ENCODE data around the gene POLR1D.

DNA sequence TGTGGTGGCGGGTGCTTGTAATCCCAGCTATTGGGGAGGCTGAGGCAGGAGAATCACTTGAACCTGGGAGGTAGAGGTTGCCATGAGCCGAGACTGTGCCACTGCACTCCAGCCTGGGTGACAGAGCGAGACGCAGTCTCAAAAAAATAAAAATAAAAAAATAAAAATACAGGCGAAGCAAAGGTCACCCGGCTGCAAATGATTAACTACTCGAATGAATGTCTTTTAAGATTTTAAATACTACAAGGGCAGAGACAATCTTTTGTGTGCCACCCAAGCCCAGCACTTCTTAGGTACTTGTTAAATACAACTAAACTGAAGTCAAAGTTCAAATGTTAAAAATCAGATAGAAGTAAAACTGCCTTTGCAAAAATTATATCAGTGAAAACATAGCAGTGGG, 8.1 kb upstream of the POLR1D start:
- TF ChIP-seq, protein P1, sequence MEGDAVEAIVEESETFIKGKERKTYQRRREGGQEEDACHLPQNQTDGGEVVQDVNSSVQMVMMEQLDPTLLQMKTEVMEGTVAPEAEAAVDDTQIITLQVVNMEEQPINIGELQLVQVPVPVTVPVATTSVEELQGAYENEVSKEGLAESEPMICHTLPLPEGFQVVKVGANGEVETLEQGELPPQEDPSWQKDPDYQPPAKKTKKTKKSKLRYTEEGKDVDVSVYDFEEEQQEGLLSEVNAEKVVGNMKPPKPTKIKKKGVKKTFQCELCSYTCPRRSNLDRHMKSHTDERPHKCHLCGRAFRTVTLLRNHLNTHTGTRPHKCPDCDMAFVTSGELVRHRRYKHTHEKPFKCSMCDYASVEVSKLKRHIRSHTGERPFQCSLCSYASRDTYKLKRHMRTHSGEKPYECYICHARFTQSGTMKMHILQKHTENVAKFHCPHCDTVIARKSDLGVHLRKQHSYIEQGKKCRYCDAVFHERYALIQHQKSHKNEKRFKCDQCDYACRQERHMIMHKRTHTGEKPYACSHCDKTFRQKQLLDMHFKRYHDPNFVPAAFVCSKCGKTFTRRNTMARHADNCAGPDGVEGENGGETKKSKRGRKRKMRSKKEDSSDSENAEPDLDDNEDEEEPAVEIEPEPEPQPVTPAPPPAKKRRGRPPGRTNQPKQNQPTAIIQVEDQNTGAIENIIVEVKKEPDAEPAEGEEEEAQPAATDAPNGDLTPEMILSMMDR (IDR thresholded peaks at IDR 0.05), result no peak
- TF ChIP-seq EP300 (IDR thresholded peaks at IDR 0.05), result no peak
- TF ChIP-seq POLR2A (IDR thresholded peaks at IDR 0.05), result no peak
